DND-41 (cell line): ENCODE measurements around the gene UACA.

Experiments used
- ATAC-seq: fragments of 200-7000 bp; cut with Tn5 transposase; 3 replicates; pipeline ENCODE4 v1.9.1; 2021; ENCODE audit warnings: low read depth; ENCODE audit not compliant: insufficient read depth
- DNase-seq: peaks from one replicate; pipeline ENCODE4 v3.0.0-alpha.2; 2020
- H2AFZ ChIP-seq: 2 replicates; pipeline ENCODE4 v1.6.0; 2012; ENCODE audit warnings: low read depth, low read length
- H3K27ac ChIP-seq: 2 replicates; pipeline ENCODE4 v1.5.1; 2012; ENCODE audit warnings: low read length, inconsistent platforms
- H3K27me3 ChIP-seq: fragments of 200-600 bp; sonication (generic); 2 replicates; pipeline ENCODE4 v1.6.0; 2012; ENCODE audit warnings: low read length, mild to moderate bottlenecking, inconsistent platforms; ENCODE audit not compliant: insufficient read depth, poor library complexity
- H3K36me3 ChIP-seq: 2 replicates; pipeline ENCODE4 v1.5.1; 2012; ENCODE audit warnings: low read length, inconsistent platforms; ENCODE audit not compliant: insufficient read depth
- H3K4me1 ChIP-seq: 2 replicates; pipeline ENCODE4 v1.5.1; 2012; ENCODE audit warnings: mild to moderate bottlenecking, low read length; ENCODE audit not compliant: insufficient read depth
- H3K4me2 ChIP-seq: 2 replicates; pipeline ENCODE4 v1.6.0; 2012; ENCODE audit warnings: mild to moderate bottlenecking, moderate library complexity, low read length, inconsistent platforms; ENCODE audit not compliant: insufficient read depth
- H3K4me3 ChIP-seq, 2 experiments: fragments of 200-600 bp in 1 of 2; shearing (Covaris generic) in 1 of 2; 2 replicates each; pipeline ENCODE4 v1.5.1; 2012 to 2016; ENCODE audit warnings: inconsistent platforms in 2 of 2, low read length in 2 of 2, mild to moderate bottlenecking in 2 of 2, low read depth in 1 of 2, moderate library complexity in 1 of 2
- H3K79me2 ChIP-seq: 2 replicates; pipeline ENCODE4 v1.6.0; 2012; ENCODE audit warnings: low read length, inconsistent platforms; ENCODE audit not compliant: insufficient read depth
- H3K9ac ChIP-seq: 2 replicates; pipeline ENCODE4 v1.6.0; 2012; ENCODE audit warnings: low read depth, mild to moderate bottlenecking, inconsistent platforms, low read length, moderate library complexity
- H3K9me3 ChIP-seq: 2 replicates; pipeline ENCODE4 v1.5.1; 2012; ENCODE audit warnings: low read length, moderate library complexity, mild to moderate bottlenecking, inconsistent platforms; ENCODE audit not compliant: insufficient read depth, severe bottlenecking
- H4K20me1 ChIP-seq: 2 replicates; pipeline ENCODE4 v1.6.0; 2012; ENCODE audit warnings: low read length; ENCODE audit not compliant: insufficient read depth
- EZH2 ChIP-seq: IDR thresholded peaks from 3 replicates; pipeline ENCODE4 v1.6.1; 2012; ENCODE audit warnings: borderline replicate concordance, low read depth, mild to moderate bottlenecking, moderate library complexity, low read length, inconsistent platforms; ENCODE audit not compliant: severe bottlenecking
- TF ChIP-seq, protein P1 (sequence below): IDR thresholded peaks from 2 replicates; pipeline ENCODE4 v1.5.1; 2012; ENCODE audit warnings: borderline replicate concordance, low read length, moderate library complexity, mild to moderate bottlenecking; ENCODE audit not compliant: poor library complexity, severe bottlenecking; ENCODE audit errors: extremely low read depth

Gene UACA

DNA sequence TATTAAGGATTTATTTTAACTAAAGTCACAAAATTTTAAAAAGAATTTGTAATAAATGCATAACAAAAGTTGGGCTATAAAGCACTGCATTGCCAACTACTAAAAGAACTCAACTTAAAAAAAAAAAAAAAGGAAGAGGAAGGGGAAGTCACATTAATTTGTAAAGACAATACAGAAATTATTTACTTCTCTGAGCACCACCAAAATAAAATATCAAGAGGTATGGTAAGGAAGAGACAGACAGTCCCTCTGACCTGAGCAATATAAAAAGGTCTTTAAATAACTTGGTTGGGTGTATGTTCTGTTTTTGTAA lies 83.5 kb downstream of the UACA start:
- Histone ChIP-seq H3K9ac (no peak overlapping the region), H2AFZ (no peak overlapping the region), H4K20me1 (no peaks in the 10 kb centered on the region), H3K27me3 (peaks cover 8% of the 10 kb centered on the region), H3K4me3 (no peak overlapping the region), H3K27ac (no peak overlapping the region), H3K9me3 (no peaks in the 10 kb centered on the region), H3K4me2 (no peak overlapping the region), H3K36me3 (no peaks in the 10 kb centered on the region), H3K79me2 (no peaks in the 10 kb centered on the region), H3K4me1 (no peaks in the 10 kb centered on the region)
- ATAC-seq (no peak), DNase-seq (no peak)
- no peak for TF ChIP-seq EZH2
- TF ChIP-seq, protein P1, sequence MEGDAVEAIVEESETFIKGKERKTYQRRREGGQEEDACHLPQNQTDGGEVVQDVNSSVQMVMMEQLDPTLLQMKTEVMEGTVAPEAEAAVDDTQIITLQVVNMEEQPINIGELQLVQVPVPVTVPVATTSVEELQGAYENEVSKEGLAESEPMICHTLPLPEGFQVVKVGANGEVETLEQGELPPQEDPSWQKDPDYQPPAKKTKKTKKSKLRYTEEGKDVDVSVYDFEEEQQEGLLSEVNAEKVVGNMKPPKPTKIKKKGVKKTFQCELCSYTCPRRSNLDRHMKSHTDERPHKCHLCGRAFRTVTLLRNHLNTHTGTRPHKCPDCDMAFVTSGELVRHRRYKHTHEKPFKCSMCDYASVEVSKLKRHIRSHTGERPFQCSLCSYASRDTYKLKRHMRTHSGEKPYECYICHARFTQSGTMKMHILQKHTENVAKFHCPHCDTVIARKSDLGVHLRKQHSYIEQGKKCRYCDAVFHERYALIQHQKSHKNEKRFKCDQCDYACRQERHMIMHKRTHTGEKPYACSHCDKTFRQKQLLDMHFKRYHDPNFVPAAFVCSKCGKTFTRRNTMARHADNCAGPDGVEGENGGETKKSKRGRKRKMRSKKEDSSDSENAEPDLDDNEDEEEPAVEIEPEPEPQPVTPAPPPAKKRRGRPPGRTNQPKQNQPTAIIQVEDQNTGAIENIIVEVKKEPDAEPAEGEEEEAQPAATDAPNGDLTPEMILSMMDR, result no peak

DNA sequence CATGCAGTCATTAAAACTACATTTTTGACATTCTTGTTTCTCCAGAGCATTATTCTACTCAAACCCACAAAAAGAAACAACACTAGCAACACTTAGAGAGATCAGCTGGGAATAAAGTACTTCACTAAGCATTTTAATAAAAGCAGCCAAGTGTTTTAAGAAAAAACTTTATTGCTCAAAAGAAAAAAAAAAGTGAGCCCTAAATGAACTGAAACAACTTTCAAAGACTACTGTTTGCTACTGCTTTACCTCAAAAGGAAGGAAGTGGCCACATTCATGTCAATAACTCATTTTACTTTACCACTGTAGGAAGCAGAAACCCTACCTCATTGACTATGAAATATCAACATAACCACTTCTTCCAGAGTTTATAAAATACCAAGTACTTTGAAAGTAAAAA lies 91.3 kb downstream of the UACA start:
- H3K9ac ChIP-seq, result no peak overlapping the region
- H3K4me1 ChIP-seq, result peaks cover 40% of the 10 kb centered on the region
- peak; percentile 99 for ATAC-seq

GRCh38 chr15:70670680-70671079 lies 92.7 kb downstream of the UACA start:
- Histone ChIP-seq H3K9ac (no peak overlapping the region), H3K36me3 (no peaks in the 10 kb centered on the region), H2AFZ (no peak overlapping the region), H3K27ac (no peak overlapping the region), H3K4me3 (no peak overlapping the region), H3K4me2 (no peak overlapping the region), H3K9me3 (no peaks in the 10 kb centered on the region), H3K79me2 (no peaks in the 10 kb centered on the region), H4K20me1 (no peaks in the 10 kb centered on the region), H3K4me1 (peaks cover 40% of the 10 kb centered on the region), H3K27me3 (peaks cover 16% of the 10 kb centered on the region)
- ATAC-seq, result no peak
- DNase-seq, result no peak
- no peak for TF ChIP-seq EZH2
- TF ChIP-seq, protein P1, result peak; percentile 37

More for the DNA sequence above, 91.3 kb downstream of the UACA start:
- DNase-seq, result no peak
- Histone ChIP-seq H4K20me1 (no peaks in the 10 kb centered on the region), H3K9me3 (no peaks in the 10 kb centered on the region), H3K79me2 (no peaks in the 10 kb centered on the region), H3K27ac (0 out of 2 replicates have a peak overlapping the region, but pooled peaks have one; percentile 45), H3K4me2 (peak overlapping the region; percentile 34; the same call in 1 of the 2 replicates), H3K36me3 (no peaks in the 10 kb centered on the region), H3K27me3 (peaks cover 11% of the 10 kb centered on the region), H2AFZ (no peak overlapping the region), H3K4me3 (no peak overlapping the region)
- TF ChIP-seq, protein P1, result no peak

DNA sequence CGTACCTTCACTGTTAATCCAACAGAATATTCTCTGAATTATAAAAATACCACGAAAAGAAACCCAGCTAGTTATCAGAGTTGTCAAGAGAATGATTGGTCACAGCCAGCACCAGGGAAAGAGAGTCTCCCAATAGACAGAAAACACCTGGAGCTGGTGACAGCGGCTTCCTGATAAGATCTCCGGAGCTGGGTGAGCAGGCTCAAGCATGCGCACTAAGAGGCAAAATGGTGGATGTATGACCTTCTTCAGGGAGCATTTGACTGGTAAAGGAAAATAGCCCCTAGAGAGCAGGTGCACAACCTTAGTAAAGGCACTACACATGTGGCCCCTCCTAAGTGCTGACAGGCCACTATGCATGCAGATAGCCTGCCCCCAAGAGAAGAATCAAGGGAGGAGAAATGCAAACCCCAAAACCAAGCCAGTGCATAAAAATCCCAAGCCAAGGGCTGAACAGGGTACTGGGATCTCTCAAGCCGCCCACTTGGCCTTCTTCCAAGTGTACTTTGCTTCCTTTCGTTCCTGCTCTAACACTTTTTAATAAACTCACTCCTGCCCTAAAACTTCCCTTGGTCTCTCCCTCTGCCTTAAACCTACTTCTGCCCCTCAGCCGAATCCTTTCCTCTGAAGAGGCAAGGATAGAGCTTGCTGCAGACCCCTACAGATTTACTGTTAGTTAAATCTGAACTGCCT lies 93.2 kb downstream of the UACA start:
- H3K36me3 ChIP-seq, result no peaks in the 10 kb centered on the region
- H3K9ac ChIP-seq, result no peak overlapping the region
- H3K9me3 ChIP-seq, result no peaks in the 10 kb centered on the region
- no peak for ATAC-seq
- no peak overlapping the region for H3K4me3 ChIP-seq
- H3K27ac ChIP-seq, result no peak overlapping the region
- peaks cover 40% of the 10 kb centered on the region for H3K4me1 ChIP-seq
- H3K4me2 ChIP-seq, result no peak overlapping the region
- no peaks in the 10 kb centered on the region for H4K20me1 ChIP-seq
- DNase-seq, result peak; percentile 40
- TF ChIP-seq EZH2, result no peak
- TF ChIP-seq, protein P1, result no peak
- H3K79me2 ChIP-seq, result no peaks in the 10 kb centered on the region
- no peak overlapping the region for H2AFZ ChIP-seq
- peaks cover 16% of the 10 kb centered on the region for H3K27me3 ChIP-seq
